HCT116 (cell line): Measurements from ENCODE around the gene FKBP9. TPM values are rescaled to one million over a fixed set of nuclear protein-coding genes. Genes with fewer than 3 reads are reported as not detected.
A peak's percentile ranks its signal among the peaks of the same experiment; 100 is the strongest.
"Not testable (repeated sequence)": the region's sequence is repeated elsewhere in the genome, so short reads cannot be mapped to it uniquely, and the experiment has no call there.

Experiments
- ATAC-seq: fragments of 200-7000 bp; cut with Tn5 transposase; 2 replicates; pipeline ENCODE4 v1.9.1; 2020; ENCODE audit warnings: mild to moderate bottlenecking, moderate library complexity
- BruUV-seq: library from RNA; stranded (reverse); fragments of 400-500 nt; replicated peaks from 2 replicates; lab custom pipeline; 2021; lab: Mats Ljungman, UMichigan
- CTCF ChIA-PET: fragments of 300-600 bp; sonication (Branson Sonifier 250); formaldehyde crosslinking; loops from one replicate; lab custom pipeline; 2021; ENCODE audit warnings: antibody characterized with exemption; lab: Charles Lee
- POLR2A ChIA-PET: fragments of 300-600, 350-600 bp; sonication (Branson Sonifier 250); formaldehyde crosslinking; loops from one replicate; lab custom pipeline; 2021; ENCODE audit warnings: antibody characterized with exemption; lab: Charles Lee
- RAD21 ChIA-PET, 2 experiments: fragments of 300-600 bp; sonication (Branson Sonifier 250); formaldehyde crosslinking; loops; one replicate each; lab custom pipeline; 2023; ENCODE audit warnings: low total read pairs in 2 of 2; ENCODE audit not compliant: uncharacterized antibody in 2 of 2, unreplicated experiment in 2 of 2, low non-redundant PET in 1 of 2; lab: Charles Lee
- DNase-seq: peaks from one replicate; pipeline ENCODE4 v3.0.0-alpha.2; 2010; ENCODE audit warnings: low read depth, low spot score
- H2AFZ ChIP-seq: fragments of 200-600 bp; shearing (Covaris generic), sonication (generic); 2 replicates; pipeline ENCODE4 v1.6.1; 2017; ENCODE audit warnings: low read depth, mixed run types, mixed read lengths, antibody characterized with exemption, low read length; ENCODE audit not compliant: poor library complexity, severe bottlenecking
- H3K27ac ChIP-seq: 2 replicates; pipeline ENCODE4 v1.5.1; 2012; ENCODE audit warnings: low read depth, low read length
- H3K27me3 ChIP-seq: fragments of 200-600 bp; sonication (generic); 2 replicates; pipeline ENCODE4 v1.6.1; 2016; ENCODE audit warnings: mixed run types, low read length, mixed read lengths; ENCODE audit not compliant: insufficient read depth
- H3K36me3 ChIP-seq, 2 experiments: fragments of 200-500 bp in 1 of 2; fragments of 200-600 bp in 1 of 2; sonication (Bioruptor generic) in 1 of 2; sonication (generic) in 1 of 2; 2 replicates each; pipeline versions ENCODE4 v1.5.1 to v1.6.1; 2014 to 2016; ENCODE audit warnings: low read length in 2 of 2, inconsistent platforms in 1 of 2, mixed read lengths in 1 of 2, mixed run types in 1 of 2; ENCODE audit not compliant: insufficient read depth in 2 of 2, control insufficient read depth in 1 of 2
- H3K4me1 ChIP-seq, 2 experiments: fragments of 200-600 bp in 1 of 2; sonication (generic) in 1 of 2; 2 replicates each; pipeline versions ENCODE4 v1.5.1 to v1.6.1; 2012 to 2017; ENCODE audit warnings: low read length in 2 of 2, inconsistent platforms in 1 of 2, mild to moderate bottlenecking in 1 of 2, mixed read lengths in 1 of 2, mixed run types in 1 of 2, moderate library complexity in 1 of 2; ENCODE audit not compliant: insufficient read depth in 2 of 2, control insufficient read depth in 1 of 2
- H3K4me2 ChIP-seq: fragments of 200-600 bp; sonication (generic); 2 replicates; pipeline ENCODE4 v1.6.1; 2017; ENCODE audit warnings: mixed run types, low read length, mixed read lengths
- H3K4me3 ChIP-seq, 2 experiments: fragments of 200-600 bp in 1 of 2; sonication (generic) in 1 of 2; replicated peaks in 1 of 2; 2 replicates each; pipeline ENCODE4 v1.5.1; 2011 to 2016; ENCODE audit warnings: low read length in 2 of 2, control low read depth in 1 of 2, low read depth in 1 of 2, mild to moderate bottlenecking in 1 of 2, mixed read lengths in 1 of 2, mixed run types in 1 of 2
- H3K79me2 ChIP-seq: fragments of 200-600 bp; sonication (generic); 2 replicates; pipeline ENCODE4 v1.6.1; 2017; ENCODE audit warnings: mild to moderate bottlenecking, mixed run types, low read length, moderate library complexity, mixed read lengths; ENCODE audit not compliant: insufficient read depth
- H3K9ac ChIP-seq: fragments of 200-600 bp; sonication (generic); 2 replicates; pipeline ENCODE4 v1.6.1; 2016; ENCODE audit warnings: low read length, mixed read lengths
- H3K9me2 ChIP-seq: fragments of 200-600 bp; sonication (generic), shearing (Covaris generic); 2 replicates; pipeline ENCODE4 v1.6.1; 2017; ENCODE audit warnings: mixed run types, mild to moderate bottlenecking, moderate library complexity; ENCODE audit not compliant: insufficient read depth
- H3K9me3 ChIP-seq, 2 experiments: fragments of 200-500 bp in 1 of 2; fragments of 200-600 bp in 1 of 2; sonication (Bioruptor generic) in 1 of 2; sonication (generic) in 1 of 2; 2 replicates each; pipeline ENCODE4 v1.6.1; 2014 to 2017; ENCODE audit warnings: low read length in 2 of 2, mixed read lengths in 2 of 2, inconsistent platforms in 1 of 2, low read depth in 1 of 2, mild to moderate bottlenecking in 1 of 2, mixed run types in 1 of 2, moderate library complexity in 1 of 2; ENCODE audit not compliant: control insufficient read depth in 1 of 2, insufficient read depth in 1 of 2
- H4K20me1 ChIP-seq: fragments of 200-600 bp; sonication (generic), shearing (Covaris generic); 2 replicates; pipeline ENCODE4 v1.6.1; 2017; ENCODE audit warnings: mixed run types, mild to moderate bottlenecking, moderate library complexity; ENCODE audit not compliant: insufficient read depth
- ATF3 ChIP-seq: IDR thresholded peaks from 2 replicates; pipeline ENCODE4 v1.6.1; 2012
- CTCF ChIP-seq, 3 experiments: fragments of 200-600 bp in 1 of 3; sonication (generic) in 1 of 3; IDR thresholded peaks in 2 of 3; conservative IDR thresholded peaks in 1 of 3; 2 replicates each; pipeline ENCODE4 v1.5.1; 2012 to 2017; ENCODE audit warnings: low read depth in 2 of 3, low read length in 2 of 3, antibody characterized with exemption in 1 of 3, borderline replicate concordance in 1 of 3, control low read depth in 1 of 3, mild to moderate bottlenecking in 1 of 3, mixed read lengths in 1 of 3, mixed run types in 1 of 3, moderate library complexity in 1 of 3; ENCODE audit not compliant: insufficient read depth in 1 of 3
- EGR1 ChIP-seq: IDR thresholded peaks from 2 replicates; pipeline ENCODE4 v1.6.1; 2012; ENCODE audit warnings: low read depth
- EZH2 ChIP-seq: fragments of 200-600 bp; sonication (generic); IDR thresholded peaks from 2 replicates; pipeline ENCODE4 v1.6.1; 2017; ENCODE audit warnings: antibody characterized with exemption, mixed run types
- EZH2phosphoT487 ChIP-seq: fragments of 200-600 bp; IDR thresholded peaks from 2 replicates; pipeline ENCODE4 v1.6.1; 2018; ENCODE audit warnings: antibody characterized with exemption, borderline replicate concordance
- MAX ChIP-seq: IDR thresholded peaks from 2 replicates; pipeline ENCODE4 v1.6.1; 2012
- POLR2A ChIP-seq: IDR thresholded peaks from 2 replicates; pipeline ENCODE4 v1.7.0; 2011; ENCODE audit warnings: borderline replicate concordance; ENCODE audit not compliant: insufficient read depth, insufficient read length; ENCODE audit errors: extremely low read depth
- RAD21 ChIP-seq: IDR thresholded peaks from 2 replicates; pipeline ENCODE4 v1.6.1; 2012; ENCODE audit warnings: low read depth, mild to moderate bottlenecking
- REST ChIP-seq: IDR thresholded peaks from 2 replicates; pipeline ENCODE4 v1.6.1; 2012; ENCODE audit warnings: low read depth
- SIN3A ChIP-seq: IDR thresholded peaks from 2 replicates; pipeline ENCODE4 v1.6.1; 2012; ENCODE audit warnings: low read depth
- SP1 ChIP-seq: IDR thresholded peaks from 2 replicates; pipeline ENCODE4 v1.6.1; 2012; ENCODE audit warnings: low read depth
- YY1 ChIP-seq: IDR thresholded peaks from 2 replicates; pipeline ENCODE4 v1.6.1; 2011; ENCODE audit warnings: low read length, low read depth, moderate library complexity, mild to moderate bottlenecking; ENCODE audit not compliant: insufficient replicate concordance; ENCODE audit errors: extremely low read depth
- ZFX ChIP-seq: fragments of 450-650 bp; IDR thresholded peaks from 2 replicates; pipeline ENCODE4 v1.6.1; 2017
- ZNF274 ChIP-seq: fragments of 200-500 bp; sonication (Bioruptor generic); IDR thresholded peaks from 2 replicates; pipeline ENCODE4 v1.6.1; 2014; ENCODE audit warnings: mild to moderate bottlenecking, low read depth, low read length, inconsistent platforms
- intact Hi-C: fragments of 100-400 bp; cut with micrococcal nuclease; formaldehyde crosslinking; loops from 2 replicates; pipeline ENCODE4 v1.10.0; 2022
- total RNA-seq: library from RNA; stranded (reverse); gene quantifications from one replicate; pipeline ENCODE4 v1.2.1, GENCODE V29; 2021; ENCODE audit not compliant: unreplicated experiment

FKBP9 gene
- total RNA-seq, 1 experiment from 2014 or later = 85.6 TPM

- no peak overlapping the region for H2AFZ ChIP-seq
- TSS peak; percentile 67 for BruUV-seq
- ATAC-seq (peak; percentile 4; the same call in 1 of the 2 replicates), DNase-seq (no peak)
- H3K27me3 ChIP-seq = no peaks in the 10 kb centered on the region
- H3K27ac ChIP-seq = peak overlapping the region; percentile 89
- peak overlapping the region; percentile 62 to 77 for H3K4me3 ChIP-seq
- ChIA-PET CTCF (interaction anchor here (0.9 to 1.2 kb wide), 3 partner anchors 17 to 150 kb away, joined by 3 to 5 read pairs (median 3); no protein-coding TSS in a partner anchor), POLR2A (no interaction called here), RAD21 (no interaction called here)
- peaks cover 7 to 18% of the 10 kb centered on the region in 2 experiments; a peak in 3 of 4 replicates for H3K4me1 ChIP-seq
- intact Hi-C loops = no loop called here
- TF ChIP-seq CTCF (IDR thresholded peaks at IDR 0.05 in 2 of 3, conservative IDR thresholded peaks at IDR 0.05 in 1 of 3; ENCODE audit: borderline replicate concordance in 1 of 3, insufficient read depth in 1 of 3, low read depth in 2 of 3, low read length in 2 of 3) (no peak), ATF3 (no peak), ZFX (no peak), EGR1 (no peak), SP1 (no peak), ZNF274 (no peak), SIN3A (no peak), YY1 (no peak), REST (no peak), RAD21 (no peak), MAX (no peak), EZH2 (no peak), EZH2phosphoT487 (no peak), POLR2A (no peak)
- H3K9me2 ChIP-seq = no peaks in the 10 kb centered on the region
- peak overlapping the region; percentile 80 for H3K9ac ChIP-seq
- H3K36me3 ChIP-seq = no peaks in the 10 kb centered on the region
- H4K20me1 ChIP-seq = no peaks in the 10 kb centered on the region
- peaks cover 11% of the 10 kb centered on the region; the same call in 1 of the 2 replicates for H3K79me2 ChIP-seq
- peak overlapping the region; percentile 86 for H3K4me2 ChIP-seq
- no peaks in the 10 kb centered on the region for H3K9me3 ChIP-seq
Observed at GRCh38 chr7:32958046-32959025, 1.1 kb downstream of the FKBP9 start.

GRCh38 chr7:32963880-32964301 is 6.7 kb downstream of the FKBP9 start:
- H3K27ac ChIP-seq, H3K27me3 ChIP-seq, H3K4me1 ChIP-seq, intact Hi-C loops, H3K79me2 ChIP-seq, BruUV-seq, H3K4me2 ChIP-seq, H4K20me1 ChIP-seq, CTCF ChIA-PET, H3K9me2 ChIP-seq, H3K9ac ChIP-seq, H3K9me3 ChIP-seq, POLR2A ChIA-PET, H3K36me3 ChIP-seq, H3K4me3 ChIP-seq, ATAC-seq, DNase-seq, RAD21 ChIA-PET, H2AFZ ChIP-seq: not testable (repeated sequence)
